CD14-positive monocyte (primary cell): ENCODE measurements around the gene AGPAT3. TPM values are rescaled to one million over a fixed set of nuclear protein-coding genes. Genes with fewer than 3 reads are reported as not detected.

Experiments used
- DNase-seq, 3 donors: peaks; one replicate each; pipeline ENCODE4 v3.0.0-alpha.2; 2011 to 2022
- H2AFZ ChIP-seq: 2 replicates; pipeline ENCODE4 v1.6.0; 2012; ENCODE audit warnings: mild to moderate bottlenecking, low read depth, low read length, inconsistent platforms; ENCODE audit not compliant: insufficient read depth, poor library complexity, severe bottlenecking
- H3K27ac ChIP-seq, 2 donors: 1 replicate in 1 of 2; 2 replicates in 1 of 2; pipeline ENCODE4 v1.5.1; 2012 to 2013; ENCODE audit warnings: low read length in 2 of 2, control low read depth in 1 of 2, inconsistent platforms in 1 of 2, low read depth in 1 of 2, mild to moderate bottlenecking in 1 of 2
- H3K27me3 ChIP-seq, 2 donors: one replicate each; pipeline versions ENCODE4 v1.6.0 to v1.6.1; 2011 to 2013; ENCODE audit warnings: low read length in 2 of 2; ENCODE audit not compliant: control insufficient read depth in 2 of 2, insufficient read depth in 2 of 2
- H3K36me3 ChIP-seq, 2 donors: replicated peaks in 1 of 2; 1 replicate in 1 of 2; 2 replicates in 1 of 2; pipeline versions ENCODE4 v1.5.1 to v1.6.1; 2012 to 2013; ENCODE audit warnings: low read length in 2 of 2, control low read depth in 1 of 2, inconsistent platforms in 1 of 2, mild to moderate bottlenecking in 1 of 2; ENCODE audit not compliant: insufficient read depth in 2 of 2, control insufficient read depth in 1 of 2
- H3K4me1 ChIP-seq, 2 donors: 1 replicate in 1 of 2; 2 replicates in 1 of 2; pipeline versions ENCODE4 v1.5.1 to v1.6.1; 2012 to 2013; ENCODE audit warnings: low read length in 2 of 2, control low read depth in 1 of 2, inconsistent platforms in 1 of 2, mild to moderate bottlenecking in 1 of 2, moderate library complexity in 1 of 2; ENCODE audit not compliant: insufficient read depth in 2 of 2, control insufficient read depth in 1 of 2
- H3K4me2 ChIP-seq: replicated peaks from 2 replicates; pipeline ENCODE3; 2012; ENCODE audit warnings: low read length, moderate library complexity, mild to moderate bottlenecking; ENCODE audit not compliant: poor library complexity, severe bottlenecking; ENCODE audit errors: extremely low read depth
- H3K4me3 ChIP-seq, 3 experiments: fragments of 200-600 bp in 1 of 3; sonication (generic) in 1 of 3; replicated peaks in 1 of 3; 1 replicate in 2 of 3; 2 replicates in 1 of 3; pipeline ENCODE4 v1.5.1; 2011 to 2013; ENCODE audit warnings: low read length in 3 of 3, mild to moderate bottlenecking in 3 of 3, control low read depth in 2 of 3, low read depth in 2 of 3, inconsistent platforms in 1 of 3, moderate library complexity in 1 of 3
- H3K79me2 ChIP-seq: 2 replicates; pipeline ENCODE4 v1.6.0; 2012; ENCODE audit warnings: mild to moderate bottlenecking, control low read depth, inconsistent platforms, low read length, moderate library complexity; ENCODE audit not compliant: insufficient read depth
- H3K9ac ChIP-seq: 2 replicates; pipeline ENCODE4 v1.6.0; 2017; ENCODE audit warnings: low read length, mild to moderate bottlenecking; ENCODE audit not compliant: insufficient read depth, poor library complexity, severe bottlenecking
- H3K9me3 ChIP-seq, 2 donors: replicated peaks in 1 of 2; 1 replicate in 1 of 2; 2 replicates in 1 of 2; pipeline versions ENCODE4 v1.5.1 to v1.6.1; 2012 to 2013; ENCODE audit warnings: low read length in 2 of 2, control low read depth in 1 of 2; ENCODE audit not compliant: control insufficient read depth in 1 of 2, insufficient read depth in 1 of 2
- H4K20me1 ChIP-seq: 2 replicates; pipeline ENCODE4 v1.6.0; 2012; ENCODE audit warnings: mild to moderate bottlenecking, low read length, control low read depth, moderate library complexity; ENCODE audit not compliant: insufficient read depth
- H3K27ac Mint-ChIP-seq, 7 donors: one replicate each; pipeline ENCODE4 v1.8.0; 2020; ENCODE audit warnings: mild to moderate bottlenecking in 7 of 7, mixed read lengths in 7 of 7, moderate library complexity in 6 of 7, inconsistent platforms in 2 of 7
- H3K27me3 Mint-ChIP-seq, 3 donors: one replicate each; pipeline ENCODE4 v1.8.0; 2021 to 2022; ENCODE audit warnings: low read depth in 3 of 3, mild to moderate bottlenecking in 3 of 3, mixed read lengths in 3 of 3, moderate library complexity in 3 of 3, inconsistent platforms in 1 of 3
- H3K36me3 Mint-ChIP-seq, 2 donors: one replicate each; pipeline ENCODE4 v1.8.0; 2020; ENCODE audit warnings: mixed read lengths in 2 of 2, inconsistent platforms in 1 of 2, mild to moderate bottlenecking in 1 of 2
- H3K4me1 Mint-ChIP-seq: one replicate; pipeline ENCODE4 v1.8.0; 2020; ENCODE audit warnings: mild to moderate bottlenecking, mixed read lengths
- H3K4me3 Mint-ChIP-seq, 2 donors: one replicate each; pipeline ENCODE4 v1.8.0; 2020; ENCODE audit warnings: mild to moderate bottlenecking in 2 of 2, mixed read lengths in 2 of 2, moderate library complexity in 1 of 2
- H3K9me3 Mint-ChIP-seq, 7 donors: one replicate each; pipeline ENCODE4 v1.8.0; 2020 to 2022; ENCODE audit warnings: mixed read lengths in 7 of 7, mild to moderate bottlenecking in 6 of 7, moderate library complexity in 6 of 7, inconsistent platforms in 2 of 7
- WGBS: methylation state at CpG from one replicate; pipeline ENCODE4 v1.1.5; 2013; ENCODE audit warnings: missing lambda C conversion rate; ENCODE audit not compliant: insufficient coverage; 5-methylcytosine and 5-hydroxymethylcytosine counted together
- intact Hi-C, 2 donors: fragments of 100-400 bp; cut with micrococcal nuclease; formaldehyde crosslinking; loops; one replicate each; pipeline versions ENCODE4 v1.15.0 to v1.15.1; 2023
- polyA plus RNA-seq, 3 donors: library from polyadenylated mRNA; depleted of rRNA in 1 of 3; unstranded in 2 of 3; stranded (reverse) in 1 of 3; fragments of 300-500 nt in 2 of 3; fragments of >200 nt in 1 of 3; fragmentation: Illumina TruSeq in 2 of 3; gene quantifications; 1 replicate in 2 of 3; 2 replicates in 1 of 3; pipeline ENCODE4 v1.2.3, GENCODE V29; 2012 to 2021
- TF ChIP-seq, protein P1 (sequence below): fragments of 200-600 bp; IDR thresholded peaks from one replicate; pipeline ENCODE4 v1.8.0; 2022; ENCODE audit warnings: antibody characterized with exemption, mild to moderate bottlenecking

AGPAT3 gene
- polyA plus RNA-seq, 3 donors = 24.9 to 49.3 (median 26.2) TPM

DNA sequence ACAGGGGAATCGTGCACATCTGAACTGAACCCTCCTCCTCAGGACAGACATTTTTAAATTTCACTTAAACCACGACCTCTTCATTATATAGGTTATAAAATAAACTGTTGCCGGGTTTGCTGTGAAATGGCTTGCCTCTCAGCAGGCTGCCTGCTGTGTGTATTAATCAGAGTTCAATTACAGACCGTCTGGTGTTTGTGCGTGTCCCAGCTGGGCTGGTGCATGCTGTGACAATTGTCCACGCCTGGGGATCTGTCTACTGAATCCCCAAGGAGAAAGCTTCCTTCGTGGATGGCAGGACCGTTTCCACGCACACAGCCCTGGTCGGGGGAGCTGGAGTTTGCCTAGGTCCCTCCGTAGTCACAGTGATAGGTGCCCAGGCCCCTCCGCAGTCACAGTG, 13.4 kb upstream of the AGPAT3 start:
- Histone ChIP-seq H3K36me3 (no peaks in the 10 kb centered on the region), H3K4me3 (no peak overlapping the region), H3K79me2 (no peaks in the 10 kb centered on the region), H3K27me3 (no peaks in the 10 kb centered on the region), H2AFZ (no peak overlapping the region), H3K9me3 (peaks cover 0 to 14% of the 10 kb centered on the region in 2 donors), H3K4me1 (peaks cover 44 to 47% of the 10 kb centered on the region in 2 donors), H3K9ac (no peak overlapping the region), H3K27ac (no peak overlapping the region), H3K4me2 (no peak overlapping the region), H4K20me1 (no peaks in the 10 kb centered on the region)
- no peak for DNase-seq
- WGBS = 96% methylated on average over 10 of the region's 12 CpGs
- peaks cover 49% of the 10 kb centered on the region for H3K4me1 Mint-ChIP-seq
- H3K27me3 Mint-ChIP-seq = peaks cover 0 to 4% (median 2%) of the 10 kb centered on the region in 3 donors
- peaks cover 11 to 20% (median 16%) of the 10 kb centered on the region in 7 donors for H3K9me3 Mint-ChIP-seq
- TF ChIP-seq, protein P1, sequence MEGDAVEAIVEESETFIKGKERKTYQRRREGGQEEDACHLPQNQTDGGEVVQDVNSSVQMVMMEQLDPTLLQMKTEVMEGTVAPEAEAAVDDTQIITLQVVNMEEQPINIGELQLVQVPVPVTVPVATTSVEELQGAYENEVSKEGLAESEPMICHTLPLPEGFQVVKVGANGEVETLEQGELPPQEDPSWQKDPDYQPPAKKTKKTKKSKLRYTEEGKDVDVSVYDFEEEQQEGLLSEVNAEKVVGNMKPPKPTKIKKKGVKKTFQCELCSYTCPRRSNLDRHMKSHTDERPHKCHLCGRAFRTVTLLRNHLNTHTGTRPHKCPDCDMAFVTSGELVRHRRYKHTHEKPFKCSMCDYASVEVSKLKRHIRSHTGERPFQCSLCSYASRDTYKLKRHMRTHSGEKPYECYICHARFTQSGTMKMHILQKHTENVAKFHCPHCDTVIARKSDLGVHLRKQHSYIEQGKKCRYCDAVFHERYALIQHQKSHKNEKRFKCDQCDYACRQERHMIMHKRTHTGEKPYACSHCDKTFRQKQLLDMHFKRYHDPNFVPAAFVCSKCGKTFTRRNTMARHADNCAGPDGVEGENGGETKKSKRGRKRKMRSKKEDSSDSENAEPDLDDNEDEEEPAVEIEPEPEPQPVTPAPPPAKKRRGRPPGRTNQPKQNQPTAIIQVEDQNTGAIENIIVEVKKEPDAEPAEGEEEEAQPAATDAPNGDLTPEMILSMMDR = no peak
- peak overlapping the region in 1 of 7 donors; percentile 81 for H3K27ac Mint-ChIP-seq
- intact Hi-C loops = no loop called here
- no peak overlapping the region for H3K4me3 Mint-ChIP-seq
- H3K36me3 Mint-ChIP-seq = peaks cover 3 to 5% of the 10 kb centered on the region in 2 donors

DNA sequence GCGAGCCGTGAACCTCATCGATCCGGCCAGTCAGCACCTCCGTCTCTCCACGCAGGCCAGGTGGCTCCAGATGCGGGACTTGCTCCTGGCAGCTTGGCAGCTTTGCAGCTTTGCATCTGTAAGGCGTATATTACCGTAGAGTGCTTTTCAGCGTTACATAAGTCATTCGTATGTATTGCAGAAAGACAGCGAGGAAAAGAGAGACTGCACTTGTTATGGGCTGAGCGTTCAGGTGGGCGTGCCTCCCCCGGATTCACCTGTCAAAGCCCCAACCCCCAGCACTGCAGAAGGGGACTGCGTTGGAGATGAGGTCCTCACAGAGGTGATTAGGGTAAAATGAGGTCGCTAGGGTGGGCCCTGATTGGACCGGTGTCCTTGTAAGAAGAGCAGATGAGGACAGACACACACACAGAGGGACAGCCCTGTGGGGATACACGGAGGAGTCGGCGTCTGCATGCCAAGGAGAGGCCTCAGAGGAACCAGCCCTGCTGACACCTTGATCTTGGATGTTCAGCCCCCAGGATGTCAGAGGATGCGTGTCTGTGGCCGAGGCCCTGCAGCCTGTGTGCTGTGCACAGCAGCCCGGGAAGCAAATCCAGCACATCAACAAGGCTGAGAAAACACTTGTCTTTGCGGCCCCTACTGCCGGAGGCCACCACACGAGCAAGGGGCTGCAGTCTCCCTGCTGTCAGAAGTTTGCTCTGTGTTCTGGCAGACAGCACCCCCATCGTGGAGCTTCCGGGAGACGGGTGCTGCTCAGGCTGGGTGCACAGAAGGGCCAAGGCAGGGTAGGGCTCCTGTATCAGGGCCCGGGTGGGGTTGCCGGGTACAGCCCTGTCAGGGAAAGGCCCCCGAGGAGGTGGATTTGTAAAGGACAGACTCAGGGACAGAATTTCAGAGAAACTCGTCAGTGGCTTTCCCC, 10.9 kb upstream of the AGPAT3 start:
- Mint-ChIP-seq H3K4me1 (peaks cover 56% of the 10 kb centered on the region), H3K4me3 (peak overlapping the region; percentile 58 to 87), H3K27me3 (peaks cover 0 to 4% (median 0%) of the 10 kb centered on the region in 3 donors), H3K9me3 (peaks cover 9 to 17% (median 14%) of the 10 kb centered on the region in 7 donors), H3K36me3 (peaks cover 3 to 5% of the 10 kb centered on the region in 2 donors), H3K27ac (peak overlapping the region; percentile 82 to 96 (median 90))
- no peaks in the 10 kb centered on the region for H3K27me3 ChIP-seq
- TF ChIP-seq, protein P1 = no peak
- peaks cover 49% of the 10 kb centered on the region in 2 donors for H3K4me1 ChIP-seq
- peak overlapping the region; percentile 54 for H3K4me2 ChIP-seq
- intact Hi-C loops = no loop called here
- peak overlapping the region; percentile 12 for H3K9ac ChIP-seq
- H3K27ac ChIP-seq = peak overlapping the region; percentile 75 to 87
- H2AFZ ChIP-seq = peak overlapping the region; percentile 60
- WGBS = 89% methylated on average over 25 of the region's 34 CpGs
- DNase-seq = no peak
- H4K20me1 ChIP-seq = no peaks in the 10 kb centered on the region
- peaks cover 0 to 14% of the 10 kb centered on the region in 2 donors for H3K9me3 ChIP-seq
- peak overlapping the region in 1 of 3 experiments; percentile 54 for H3K4me3 ChIP-seq
- no peaks in the 10 kb centered on the region for H3K79me2 ChIP-seq
- no peaks in the 10 kb centered on the region for H3K36me3 ChIP-seq
